ENCODE data around the gene PPFIBP2. TPM values are rescaled to one million over a fixed set of nuclear protein-coding genes. Genes with fewer than 3 reads are reported as not detected.

The PPFIBP2 gene
- polyA plus RNA-seq, 4 donors, result 26.5 to 71.7 (median 62.4) TPM

DNA sequence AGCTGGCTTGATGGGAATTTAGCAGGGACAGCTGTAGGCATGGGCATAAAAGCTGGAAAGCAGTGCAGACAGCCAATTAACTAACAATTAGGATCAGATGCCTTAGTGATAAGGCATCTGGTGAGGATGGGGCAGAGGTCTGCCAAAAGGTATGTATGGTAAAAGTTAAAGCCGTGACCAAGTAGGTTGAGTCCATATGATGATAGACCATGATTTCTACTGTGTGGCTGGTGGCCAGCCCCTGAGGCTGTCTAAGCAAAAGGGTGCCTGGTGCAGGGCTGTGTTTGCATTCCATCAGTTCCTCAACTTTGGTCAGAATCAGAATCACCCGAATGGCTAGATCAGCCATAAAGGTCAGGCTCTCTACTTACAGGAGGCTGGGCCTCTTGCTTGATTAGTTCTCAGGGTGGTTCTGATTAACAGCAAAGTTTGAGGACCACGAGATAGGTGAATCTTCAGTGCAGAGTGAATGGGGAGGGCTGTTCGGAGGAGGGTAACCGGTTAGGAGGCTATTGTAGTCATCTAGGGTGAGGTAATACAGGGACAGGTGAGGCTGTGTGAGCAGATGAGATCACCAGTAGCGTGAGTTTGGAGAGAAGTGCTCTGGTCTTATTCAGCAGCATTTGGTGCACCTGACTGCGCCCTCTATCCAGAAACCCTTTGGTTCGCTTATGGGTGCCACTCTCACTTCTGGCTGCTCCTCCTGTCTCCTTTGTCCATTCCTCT lies 27.2 kb downstream of the PPFIBP2 start:
- H3K36me3 ChIP-seq (ENCODE audit: control insufficient read depth in 3 of 3, insufficient read depth in 2 of 3, low read depth in 1 of 3, low read length in 3 of 3), result peaks cover 0 to 3% (median 0%) of the 10 kb centered on the region in 3 donors
- DNase-seq, result no peak
- peaks cover 0 to 11% (median 0%) of the 10 kb centered on the region in 3 donors for H3K4me1 ChIP-seq (ENCODE audit: control insufficient read depth in 3 of 3, insufficient read depth in 2 of 3, low read depth in 1 of 3, low read length in 2 of 3)
- H3K9me3 ChIP-seq (ENCODE audit: control insufficient read depth in 2 of 2, insufficient read depth in 1 of 2, low read depth in 1 of 2, low read length in 1 of 2), result no peaks in the 10 kb centered on the region
- no peak overlapping the region for H3K27ac ChIP-seq (ENCODE audit: low read depth in 1 of 3, low read length in 2 of 3)
- 78 to 87% (median 83%) methylated on average over 8 of the region's 8 CpGs for WGBS, 3 donors
- FAIRE-seq, result no peak
- no peak overlapping the region for H3K4me3 ChIP-seq (ENCODE audit: low read depth in 1 of 3, low read length in 3 of 3)
- no peaks in the 10 kb centered on the region for H3K27me3 ChIP-seq (ENCODE audit: control insufficient read depth in 3 of 3, insufficient read depth in 3 of 3, low read length in 3 of 3)

DNA sequence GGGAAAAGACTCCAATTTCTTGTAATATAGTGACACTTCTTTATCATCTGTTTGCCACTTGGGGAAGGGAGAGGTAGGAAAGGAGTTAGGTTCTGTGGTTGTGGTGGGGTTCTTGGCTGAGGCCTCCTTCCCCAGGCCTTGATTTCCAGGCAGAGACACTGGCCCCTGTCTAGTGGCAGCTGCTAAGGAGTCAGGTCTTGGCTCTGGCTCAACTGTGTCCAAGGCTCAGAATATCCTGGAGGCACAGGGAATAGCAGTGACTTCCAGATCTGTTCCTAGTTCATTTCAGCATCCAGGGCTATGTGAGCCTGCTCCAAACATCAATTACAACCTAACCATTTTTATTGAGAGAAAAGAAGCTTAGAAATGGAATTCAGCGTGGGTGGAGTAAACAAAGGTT lies 29.5 kb downstream of the PPFIBP2 start:
- DNase-seq (no peak), FAIRE-seq (no peak)
- Histone ChIP-seq H3K36me3 (ENCODE audit: control insufficient read depth in 3 of 3, insufficient read depth in 2 of 3, low read depth in 1 of 3, low read length in 3 of 3) (peaks cover 0 to 7% (median 0%) of the 10 kb centered on the region in 3 donors), H3K27me3 (ENCODE audit: control insufficient read depth in 3 of 3, insufficient read depth in 3 of 3, low read length in 3 of 3) (no peaks in the 10 kb centered on the region), H3K27ac (ENCODE audit: low read depth in 1 of 3, low read length in 2 of 3) (no peak overlapping the region), H3K4me1 (ENCODE audit: control insufficient read depth in 3 of 3, insufficient read depth in 2 of 3, low read depth in 1 of 3, low read length in 2 of 3) (peaks cover 0 to 7% (median 0%) of the 10 kb centered on the region in 3 donors), H3K4me3 (ENCODE audit: low read depth in 1 of 3, low read length in 3 of 3) (no peak overlapping the region), H3K9me3 (ENCODE audit: control insufficient read depth in 2 of 2, insufficient read depth in 1 of 2, low read depth in 1 of 2, low read length in 1 of 2) (no peaks in the 10 kb centered on the region)
- WGBS, 3 donors, result 83 to 88% (median 86%) methylated on average over 1 of the region's 1 CpG

DNA sequence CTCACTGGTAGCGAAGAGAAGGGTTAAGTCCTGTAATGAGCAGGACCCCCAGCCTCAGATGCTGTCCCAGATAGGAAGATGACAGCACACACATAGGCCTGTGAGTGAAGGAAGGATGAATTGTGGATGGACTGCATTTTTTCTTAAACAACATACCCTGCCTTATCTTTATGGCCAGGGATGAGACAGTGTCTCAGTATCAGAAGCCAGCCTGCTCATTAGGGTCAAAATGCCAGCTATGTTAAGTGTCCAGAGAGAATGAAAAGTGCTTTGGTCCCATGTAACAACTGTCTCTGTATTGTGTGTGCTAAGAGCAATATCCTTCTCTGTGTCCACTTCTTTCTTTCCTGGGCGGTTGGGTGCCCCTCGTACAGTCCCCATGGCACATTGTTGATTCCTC lies 30.2 kb downstream of the PPFIBP2 start:
- 92 to 98% (median 94%) methylated on average over 3 of the region's 3 CpGs for WGBS, 3 donors
- Histone ChIP-seq H3K27me3 (ENCODE audit: control insufficient read depth in 3 of 3, insufficient read depth in 3 of 3, low read length in 3 of 3) (no peaks in the 10 kb centered on the region), H3K9me3 (ENCODE audit: control insufficient read depth in 2 of 2, insufficient read depth in 1 of 2, low read depth in 1 of 2, low read length in 1 of 2) (no peaks in the 10 kb centered on the region), H3K4me1 (ENCODE audit: control insufficient read depth in 3 of 3, insufficient read depth in 2 of 3, low read depth in 1 of 3, low read length in 2 of 3) (peaks cover 0 to under 1% (median 0%) of the 10 kb centered on the region in 3 donors), H3K4me3 (ENCODE audit: low read depth in 1 of 3, low read length in 3 of 3) (no peak overlapping the region), H3K27ac (ENCODE audit: low read depth in 1 of 3, low read length in 2 of 3) (no peak overlapping the region), H3K36me3 (ENCODE audit: control insufficient read depth in 3 of 3, insufficient read depth in 2 of 3, low read depth in 1 of 3, low read length in 3 of 3) (peaks cover 0 to 6% (median 0%) of the 10 kb centered on the region in 3 donors)
- no peak for DNase-seq
- FAIRE-seq, result no peak

DNA sequence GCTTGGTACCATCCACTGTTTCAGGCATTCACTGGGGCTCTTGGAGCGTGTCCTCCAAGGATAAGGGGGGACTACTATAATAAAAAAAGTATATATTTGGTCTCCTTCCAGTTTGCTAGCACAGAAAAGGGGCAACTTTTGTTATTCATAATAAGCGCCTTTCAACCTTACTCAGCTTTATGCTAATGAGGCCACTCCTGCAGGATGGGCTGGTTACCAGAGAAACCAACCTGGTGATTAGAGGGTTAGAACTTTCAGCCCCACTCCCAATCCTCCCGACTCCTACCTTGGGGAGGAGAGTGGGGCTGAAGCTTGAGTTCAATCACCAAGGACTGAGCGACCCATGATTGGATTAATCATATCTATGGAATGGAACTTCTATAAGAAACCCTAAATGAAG lies 31.8 kb downstream of the PPFIBP2 start:
- DNase-seq (no peak), FAIRE-seq (no peak)
- Histone ChIP-seq H3K27me3 (ENCODE audit: control insufficient read depth in 3 of 3, insufficient read depth in 3 of 3, low read length in 3 of 3) (no peaks in the 10 kb centered on the region), H3K4me3 (ENCODE audit: low read depth in 1 of 3, low read length in 3 of 3) (no peak overlapping the region), H3K27ac (ENCODE audit: low read depth in 1 of 3, low read length in 2 of 3) (no peak overlapping the region), H3K36me3 (ENCODE audit: control insufficient read depth in 3 of 3, insufficient read depth in 2 of 3, low read depth in 1 of 3, low read length in 3 of 3) (peaks cover 0 to 4% (median 0%) of the 10 kb centered on the region in 3 donors), H3K9me3 (ENCODE audit: control insufficient read depth in 2 of 2, insufficient read depth in 1 of 2, low read depth in 1 of 2, low read length in 1 of 2) (no peaks in the 10 kb centered on the region), H3K4me1 (ENCODE audit: control insufficient read depth in 3 of 3, insufficient read depth in 2 of 3, low read depth in 1 of 3, low read length in 2 of 3) (no peaks in the 10 kb centered on the region)
- WGBS, 3 donors, result 90 to 92% (median 90%) methylated on average over 4 of the region's 4 CpGs

DNA sequence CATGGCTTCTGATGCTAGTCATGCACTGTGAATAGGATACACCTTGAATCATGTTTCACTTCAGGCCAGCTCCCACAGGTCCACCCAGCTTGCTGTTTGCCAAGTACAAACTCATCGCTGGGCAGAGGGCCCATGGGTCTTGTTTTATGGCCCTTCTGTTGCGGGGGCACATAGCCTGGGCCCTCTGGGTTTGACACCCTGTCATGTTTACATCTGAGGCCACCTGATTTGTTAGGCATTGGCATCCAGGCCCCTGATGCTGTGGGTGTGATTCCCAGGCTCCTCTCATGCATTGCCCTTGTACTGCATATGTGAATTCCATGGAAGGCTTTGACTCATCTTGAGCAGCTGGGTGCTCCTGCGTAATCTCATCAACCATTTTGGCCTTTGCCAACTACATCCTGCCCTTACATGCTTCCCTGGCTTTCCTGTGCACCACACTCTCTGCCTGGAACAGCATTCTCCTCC lies 32.6 kb downstream of the PPFIBP2 start:
- H3K4me1 ChIP-seq (ENCODE audit: control insufficient read depth in 3 of 3, insufficient read depth in 2 of 3, low read depth in 1 of 3, low read length in 2 of 3), result no peaks in the 10 kb centered on the region
- no peak for DNase-seq
- H3K9me3 ChIP-seq (ENCODE audit: control insufficient read depth in 2 of 2, insufficient read depth in 1 of 2, low read depth in 1 of 2, low read length in 1 of 2), result no peaks in the 10 kb centered on the region
- no peak for FAIRE-seq
- H3K27me3 ChIP-seq (ENCODE audit: control insufficient read depth in 3 of 3, insufficient read depth in 3 of 3, low read length in 3 of 3), result no peaks in the 10 kb centered on the region
- H3K4me3 ChIP-seq (ENCODE audit: low read depth in 1 of 3, low read length in 3 of 3), result no peak overlapping the region
- no peak overlapping the region for H3K27ac ChIP-seq (ENCODE audit: low read depth in 1 of 3, low read length in 2 of 3)
- WGBS, 3 donors, result 88 to 94% (median 90%) methylated on average over 3 of the region's 3 CpGs
- peaks cover 0 to 6% (median 0%) of the 10 kb centered on the region in 3 donors for H3K36me3 ChIP-seq (ENCODE audit: control insufficient read depth in 3 of 3, insufficient read depth in 2 of 3, low read depth in 1 of 3, low read length in 3 of 3)

DNA sequence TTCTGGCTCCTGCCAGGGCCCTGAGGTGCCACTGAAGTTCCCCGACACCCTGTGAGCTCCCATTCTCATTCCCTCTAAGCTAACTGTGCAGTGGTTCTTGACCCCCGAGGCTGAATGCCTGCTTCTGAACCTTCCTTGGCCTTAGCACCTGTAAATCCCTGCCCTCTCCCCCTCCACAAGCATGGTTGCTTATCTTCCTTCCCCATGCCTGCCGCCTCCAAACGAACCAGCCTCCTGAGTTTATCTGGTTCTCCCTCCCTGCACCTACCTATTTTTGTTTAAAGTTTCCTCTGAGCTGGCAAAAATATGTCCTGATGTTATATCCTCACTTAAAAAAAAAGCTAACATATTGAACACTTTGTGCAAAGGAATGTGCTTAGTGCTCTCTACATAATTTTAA lies 33.9 kb downstream of the PPFIBP2 start:
- H3K36me3 ChIP-seq (ENCODE audit: control insufficient read depth in 3 of 3, insufficient read depth in 2 of 3, low read depth in 1 of 3, low read length in 3 of 3), result peaks cover 0 to 8% (median 0%) of the 10 kb centered on the region in 3 donors
- FAIRE-seq, result no peak
- no peak overlapping the region for H3K27ac ChIP-seq (ENCODE audit: low read depth in 1 of 3, low read length in 2 of 3)
- H3K4me1 ChIP-seq (ENCODE audit: control insufficient read depth in 3 of 3, insufficient read depth in 2 of 3, low read depth in 1 of 3, low read length in 2 of 3), result no peaks in the 10 kb centered on the region
- no peak overlapping the region for H3K4me3 ChIP-seq (ENCODE audit: low read depth in 1 of 3, low read length in 3 of 3)
- no peaks in the 10 kb centered on the region for H3K27me3 ChIP-seq (ENCODE audit: control insufficient read depth in 3 of 3, insufficient read depth in 3 of 3, low read length in 3 of 3)
- 74 to 79% (median 77%) methylated on average over 4 of the region's 4 CpGs for WGBS, 3 donors
- DNase-seq, result no peak
- H3K9me3 ChIP-seq (ENCODE audit: control insufficient read depth in 2 of 2, insufficient read depth in 1 of 2, low read depth in 1 of 2, low read length in 1 of 2), result no peaks in the 10 kb centered on the region

DNA sequence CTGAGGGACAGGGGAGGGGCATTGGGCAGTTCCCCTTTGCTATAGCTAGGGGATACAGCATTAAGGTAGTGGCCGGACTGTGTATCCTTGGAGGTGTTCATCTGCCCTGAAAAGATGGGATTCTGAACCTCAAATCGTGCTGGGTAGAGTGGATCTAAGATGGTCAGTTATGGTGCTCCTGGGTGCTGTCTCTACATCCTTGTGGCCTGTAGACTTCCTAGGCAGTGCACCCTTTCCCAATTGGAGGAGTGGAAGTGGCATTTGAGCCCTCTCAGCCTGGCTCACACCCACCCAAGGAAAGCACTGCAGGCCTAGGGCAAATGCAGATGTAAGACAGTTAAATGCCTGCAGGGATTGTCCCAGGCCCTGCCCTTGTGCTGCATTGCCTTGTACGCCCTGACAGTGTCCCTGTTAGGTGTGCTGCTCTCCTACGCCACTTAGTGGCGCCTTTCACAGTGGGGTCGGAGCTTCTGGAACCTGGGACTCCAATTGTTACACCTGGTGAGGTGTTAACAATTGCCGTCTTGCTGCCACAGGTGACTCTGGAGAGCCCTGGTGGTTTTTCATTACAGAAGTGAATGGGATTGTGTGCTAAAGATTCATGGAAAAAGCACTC lies 35.0 kb downstream of the PPFIBP2 start:
- H3K9me3 ChIP-seq (ENCODE audit: control insufficient read depth in 2 of 2, insufficient read depth in 1 of 2, low read depth in 1 of 2, low read length in 1 of 2), result no peaks in the 10 kb centered on the region
- H3K36me3 ChIP-seq (ENCODE audit: control insufficient read depth in 3 of 3, insufficient read depth in 2 of 3, low read depth in 1 of 3, low read length in 3 of 3), result peaks cover 0 to 8% (median 0%) of the 10 kb centered on the region in 3 donors
- H3K4me3 ChIP-seq (ENCODE audit: low read depth in 1 of 3, low read length in 3 of 3), result no peak overlapping the region
- H3K4me1 ChIP-seq (ENCODE audit: control insufficient read depth in 3 of 3, insufficient read depth in 2 of 3, low read depth in 1 of 3, low read length in 2 of 3), result no peaks in the 10 kb centered on the region
- no peak overlapping the region for H3K27ac ChIP-seq (ENCODE audit: low read depth in 1 of 3, low read length in 2 of 3)
- H3K27me3 ChIP-seq (ENCODE audit: control insufficient read depth in 3 of 3, insufficient read depth in 3 of 3, low read length in 3 of 3), result no peaks in the 10 kb centered on the region
- DNase-seq, result peak; percentile 60 to 69
- 40 to 57% (median 52%) methylated on average over 7 of the region's 7 CpGs for WGBS, 3 donors
- FAIRE-seq, result no peak

DNA sequence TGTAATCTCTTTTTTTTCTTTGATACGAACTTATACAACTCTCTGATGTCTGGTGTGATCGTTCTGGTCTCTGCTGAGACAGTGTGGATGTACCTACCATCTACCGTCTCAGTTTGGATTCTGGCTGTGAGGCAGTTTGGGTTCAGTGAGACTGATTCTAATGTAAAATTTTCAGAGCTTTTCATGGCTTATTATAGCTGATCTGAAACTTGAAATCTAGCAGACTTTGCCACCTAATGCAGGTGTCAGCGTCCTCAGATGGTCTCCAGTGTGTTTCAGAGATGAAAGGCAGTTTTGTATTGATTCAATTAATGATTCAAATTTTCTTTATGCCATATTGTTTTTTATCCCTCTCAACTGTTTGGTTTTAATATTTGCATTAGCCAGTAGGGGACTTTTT lies 35.9 kb downstream of the PPFIBP2 start:
- H3K4me1 ChIP-seq (ENCODE audit: control insufficient read depth in 3 of 3, insufficient read depth in 2 of 3, low read depth in 1 of 3, low read length in 2 of 3), result peaks cover 0 to 6% (median 3%) of the 10 kb centered on the region in 3 donors
- H3K27me3 ChIP-seq (ENCODE audit: control insufficient read depth in 3 of 3, insufficient read depth in 3 of 3, low read length in 3 of 3), result no peaks in the 10 kb centered on the region
- H3K4me3 ChIP-seq (ENCODE audit: low read depth in 1 of 3, low read length in 3 of 3), result no peak overlapping the region
- 53 to 69% (median 69%) methylated on average over 4 of the region's 4 CpGs for WGBS, 3 donors
- no peak for FAIRE-seq
- H3K27ac ChIP-seq (ENCODE audit: low read depth in 1 of 3, low read length in 2 of 3), result no peak overlapping the region
- DNase-seq, result no peak
- no peaks in the 10 kb centered on the region for H3K9me3 ChIP-seq (ENCODE audit: control insufficient read depth in 2 of 2, insufficient read depth in 1 of 2, low read depth in 1 of 2, low read length in 1 of 2)
- peaks cover 0 to 8% (median 0%) of the 10 kb centered on the region in 3 donors for H3K36me3 ChIP-seq (ENCODE audit: control insufficient read depth in 3 of 3, insufficient read depth in 2 of 3, low read depth in 1 of 3, low read length in 3 of 3)

Data from small intestine (tissue), 7 donors.